HG03469 (cell line): Measurements from ENCODE around the gene DEAF1.
"Not testable (repeated sequence)": the region's sequence is repeated elsewhere in the genome, so short reads cannot be mapped to it uniquely, and the experiment has no call there.

Source experiments
- ATAC-seq: cut with Tn5 transposase; IDR thresholded peaks from one replicate; pipeline ENCODE4 v1.9.1; 2021; ENCODE audit warnings: mild to moderate bottlenecking, moderate library complexity, moderate number of reproducible peaks; ENCODE audit not compliant: unreplicated experiment

Gene DEAF1

GRCh38 chr11:647672-648158 lies 47.3 kb downstream of the DEAF1 start:
- not testable (repeated sequence) for ATAC-seq

- ATAC-seq, result no peak
Measured at GRCh38 chr11:646214-646613, 48.8 kb downstream of the DEAF1 start.

GRCh38 chr11:645536-645935 lies 49.5 kb downstream of the DEAF1 start:
- ATAC-seq, result no peak

GRCh38 chr11:643849-644738 lies 50.9 kb downstream of the DEAF1 start:
- no peak for ATAC-seq

- no peak for ATAC-seq
Measured at GRCh38 chr11:643366-643765, 51.7 kb downstream of the DEAF1 start.

- ATAC-seq, result no peak
Measured at GRCh38 chr11:641806-642370, 53.1 kb downstream of the DEAF1 start.

GRCh38 chr11:640021-640706 lies 54.9 kb downstream of the DEAF1 start:
- ATAC-seq, result no peak

- ATAC-seq, result no peak
Measured at GRCh38 chr11:639332-639955, 55.6 kb downstream of the DEAF1 start.

- ATAC-seq, result no peak
Measured at GRCh38 chr11:638631-639331, 56.2 kb downstream of the DEAF1 start.

GRCh38 chr11:637593-638521 lies 57.2 kb downstream of the DEAF1 start:
- no peak for ATAC-seq

- ATAC-seq, result no peak
Measured at GRCh38 chr11:637333-637592, 57.8 kb downstream of the DEAF1 start.

- ATAC-seq, result no peak
Measured at GRCh38 chr11:636511-637332, 58.3 kb downstream of the DEAF1 start, which contains the start of gene DRD4. Gene DRD4, plus strand, starts transcription at chr11:637269. Its CDS starts 36 bp downstream, at chr11:637305.

GRCh38 chr11:635945-636510 lies 59.0 kb downstream of the DEAF1 start:
- no peak for ATAC-seq

GRCh38 chr11:630871-631270 lies 64.2 kb downstream of the DEAF1 start:
- no peak for ATAC-seq

GRCh38 chr11:629237-629583 lies 65.8 kb downstream of the DEAF1 start:
- ATAC-seq, result no peak

GRCh38 chr11:628056-628455 lies 67.0 kb downstream of the DEAF1 start:
- ATAC-seq, result no peak

- ATAC-seq, result no peak
Measured at GRCh38 chr11:627308-627576, 67.8 kb downstream of the DEAF1 start.

- no peak for ATAC-seq
Measured at GRCh38 chr11:626475-627307, 68.3 kb downstream of the DEAF1 start, which contains the start of gene SCT. Gene SCT, minus strand, starts transcription at chr11:627181. Its CDS starts 38 bp downstream, at chr11:627143.
